H9 (cell line): Measurements from ENCODE around the gene NKAIN2. TPM values are rescaled to one million over a fixed set of nuclear protein-coding genes. Genes with fewer than 3 reads are reported as not detected.

Experiments
- DNase-seq: peaks from one replicate; pipeline ENCODE4 v3.0.0-alpha.2; 2017
- H2AFZ ChIP-seq: one replicate; pipeline ENCODE4 v1.6.1; 2013; ENCODE audit warnings: mild to moderate bottlenecking, low read length, control low read depth, moderate library complexity
- H2AK5ac ChIP-seq: 2 replicates; pipeline ENCODE4 v1.6.1; 2013; ENCODE audit warnings: low read length, control low read depth, mixed read lengths; ENCODE audit not compliant: insufficient read length
- H2BK120ac ChIP-seq: one replicate; pipeline ENCODE4 v1.6.1; 2013; ENCODE audit warnings: low read depth, mild to moderate bottlenecking, low read length, control low read depth, inconsistent platforms; ENCODE audit not compliant: poor library complexity, severe bottlenecking
- H2BK12ac ChIP-seq: 2 replicates; pipeline ENCODE4 v1.6.1; 2013; ENCODE audit warnings: low read length, control low read depth, mixed read lengths, low read depth; ENCODE audit not compliant: insufficient read length
- H2BK15ac ChIP-seq: 2 replicates; pipeline ENCODE4 v1.6.1; 2013; ENCODE audit warnings: low read depth, low read length, control low read depth
- H2BK20ac ChIP-seq: one replicate; pipeline ENCODE4 v1.6.1; 2013; ENCODE audit warnings: low read depth, mild to moderate bottlenecking, low read length, control low read depth, inconsistent platforms; ENCODE audit not compliant: poor library complexity, severe bottlenecking
- H2BK5ac ChIP-seq: 2 replicates; pipeline ENCODE4 v1.6.1; 2013; ENCODE audit warnings: low read length, control low read depth, mixed read lengths; ENCODE audit not compliant: insufficient read length
- H3K14ac ChIP-seq: 2 replicates; pipeline ENCODE4 v1.6.1; 2013; ENCODE audit warnings: low read length, control low read depth; ENCODE audit not compliant: insufficient read depth
- H3K18ac ChIP-seq: 2 replicates; pipeline ENCODE4 v1.6.1; 2013; ENCODE audit warnings: low read depth, mild to moderate bottlenecking, mixed read lengths, low read length, control low read depth; ENCODE audit not compliant: insufficient read length
- H3K23ac ChIP-seq: 2 replicates; pipeline ENCODE4 v1.6.1; 2013; ENCODE audit warnings: low read length, control low read depth, mixed read lengths, low read depth; ENCODE audit not compliant: insufficient read length
- H3K23me2 ChIP-seq: 2 replicates; pipeline ENCODE4 v1.6.1; 2013; ENCODE audit warnings: low read depth, mild to moderate bottlenecking, mixed read lengths, low read length, control low read depth; ENCODE audit not compliant: insufficient read length, poor library complexity, severe bottlenecking
- H3K27ac ChIP-seq: 2 replicates; pipeline ENCODE4 v1.5.1; 2013; ENCODE audit warnings: low read length, control low read depth, mixed read lengths, low read depth; ENCODE audit not compliant: insufficient read length
- H3K27me3 ChIP-seq: 2 replicates; pipeline ENCODE4 v1.6.1; 2013; ENCODE audit warnings: low read length, control low read depth, inconsistent platforms; ENCODE audit not compliant: insufficient read depth
- H3K4ac ChIP-seq: 2 replicates; pipeline ENCODE4 v1.6.1; 2013; ENCODE audit warnings: low read depth, mild to moderate bottlenecking, control low read depth, inconsistent platforms, low read length, moderate library complexity
- H3K4me1 ChIP-seq: 2 replicates; pipeline ENCODE4 v1.6.1; 2013; ENCODE audit warnings: low read length, control low read depth, inconsistent platforms; ENCODE audit not compliant: insufficient read depth
- H3K4me2 ChIP-seq: 2 replicates; pipeline ENCODE4 v1.6.1; 2013; ENCODE audit warnings: low read length, control low read depth, mixed read lengths; ENCODE audit not compliant: insufficient read length, insufficient read depth
- H3K56ac ChIP-seq: 2 replicates; pipeline ENCODE4 v1.6.1; 2013; ENCODE audit warnings: low read depth, mild to moderate bottlenecking, mixed read lengths, low read length, control low read depth; ENCODE audit not compliant: insufficient read length
- H3K79me1 ChIP-seq: 2 replicates; pipeline ENCODE4 v1.6.1; 2013; ENCODE audit warnings: low read depth, mild to moderate bottlenecking, moderate library complexity, low read length, control low read depth, inconsistent platforms; ENCODE audit not compliant: insufficient read depth, poor library complexity, severe bottlenecking
- H3K79me2 ChIP-seq: 2 replicates; pipeline ENCODE4 v1.6.1; 2013; ENCODE audit warnings: low read length, control low read depth, inconsistent platforms; ENCODE audit not compliant: insufficient read depth
- H3K9ac ChIP-seq: 2 replicates; pipeline ENCODE4 v1.6.1; 2013; ENCODE audit warnings: low read length, control low read depth, mixed read lengths; ENCODE audit not compliant: insufficient read length; ENCODE audit errors: extremely low read depth
- H3K9me3 ChIP-seq: one replicate; pipeline ENCODE4 v1.6.1; 2013; ENCODE audit warnings: low read depth, low read length, inconsistent platforms; ENCODE audit not compliant: control insufficient read depth
- H3T11ph ChIP-seq: one replicate; pipeline ENCODE4 v1.6.1; 2013; ENCODE audit warnings: mild to moderate bottlenecking, low read length, control low read depth, inconsistent platforms
- H4K20me1 ChIP-seq: one replicate; pipeline ENCODE4 v1.6.1; 2013; ENCODE audit not compliant: control insufficient read depth, insufficient read length, insufficient read depth
- H4K5ac ChIP-seq: 2 replicates; pipeline ENCODE4 v1.6.1; 2013; ENCODE audit warnings: low read depth, mild to moderate bottlenecking, mixed read lengths, low read length, control low read depth; ENCODE audit not compliant: insufficient read length
- H4K8ac ChIP-seq: replicated peaks from 2 replicates; pipeline ENCODE4 v1.6.1; 2013; ENCODE audit warnings: low read length, control low read depth, mixed read lengths, low read depth; ENCODE audit not compliant: insufficient read length
- H4K91ac ChIP-seq: 2 replicates; pipeline ENCODE4 v1.6.1; 2013; ENCODE audit warnings: low read depth, mild to moderate bottlenecking, moderate library complexity, mixed read lengths, low read length, control low read depth; ENCODE audit not compliant: insufficient read length
- H3K27ac Mint-ChIP-seq, 3 experiments: 2 replicates in 2 of 3; 3 replicates in 1 of 3; pipeline ENCODE4 v1.8.0; 2020 to 2021; ENCODE audit warnings: mixed read lengths in 3 of 3, mild to moderate bottlenecking in 1 of 3, moderate library complexity in 1 of 3
- H3K27me3 Mint-ChIP-seq: 2 replicates; pipeline ENCODE4 v1.8.0; 2021; ENCODE audit warnings: low read depth, mild to moderate bottlenecking, moderate library complexity, mixed read lengths
- H3K36me3 Mint-ChIP-seq, 3 experiments: 2 replicates in 2 of 3; 3 replicates in 1 of 3; pipeline ENCODE4 v1.8.0; 2020 to 2021; ENCODE audit warnings: low read depth in 3 of 3, mixed read lengths in 3 of 3; ENCODE audit not compliant: insufficient read depth in 1 of 3
- H3K4me1 Mint-ChIP-seq, 2 experiments: 2 replicates each; pipeline ENCODE4 v1.8.0; 2020; ENCODE audit warnings: mixed read lengths in 2 of 2
- H3K4me3 Mint-ChIP-seq, 2 experiments: 2 replicates in 1 of 2; 3 replicates in 1 of 2; pipeline ENCODE4 v1.8.0; 2020 to 2021; ENCODE audit warnings: mild to moderate bottlenecking in 2 of 2, mixed read lengths in 2 of 2, moderate library complexity in 1 of 2
- H3K9me3 Mint-ChIP-seq, 2 experiments: 2 replicates in 1 of 2; 3 replicates in 1 of 2; pipeline ENCODE4 v1.8.0; 2020; ENCODE audit warnings: mild to moderate bottlenecking in 2 of 2, mixed read lengths in 2 of 2, moderate library complexity in 1 of 2
- CTCF ChIP-seq: fragments of 200-600 bp; sonication (generic); conservative IDR thresholded peaks from 3 replicates; pipeline ENCODE4 v1.8.0; 2021; ENCODE audit warnings: antibody characterized with exemption, mild to moderate bottlenecking
- WGBS: extraction: QIAGEN DNeasy Blood & Tissue Kit; methylation state at CpG from one replicate; pipeline ENCODE4 v1.1.7; 2013; ENCODE audit warnings: missing lambda C conversion rate, low lambda C conversion rate, mixed read lengths; ENCODE audit not compliant: insufficient read length; ENCODE audit errors: extremely low coverage; 5-methylcytosine and 5-hydroxymethylcytosine counted together
- total RNA-seq: library from RNA; stranded (reverse); gene quantifications from 2 replicates; pipeline ENCODE4 v1.2.1, GENCODE V29; 2021

The NKAIN2 gene
- total RNA-seq, 1 experiment from 2014 or later = 0.17 TPM

- Histone ChIP-seq H3K4ac (no peak overlapping the region), H2AFZ (no peak overlapping the region), H3K9me3 (no peaks in the 10 kb centered on the region), H3K27me3 (no peaks in the 10 kb centered on the region), H3K23ac (no peak overlapping the region), H3K14ac (no peak overlapping the region), H3K18ac (no peak overlapping the region), H2BK15ac (no peak overlapping the region), H2AK5ac (no peak overlapping the region), H3T11ph (no peak overlapping the region), H2BK12ac (no peak overlapping the region), H4K20me1 (no peaks in the 10 kb centered on the region), H3K79me2 (no peaks in the 10 kb centered on the region), H4K8ac (no peak overlapping the region), H3K23me2 (no peaks in the 10 kb centered on the region), H3K4me2 (no peak overlapping the region), H3K56ac (no peak overlapping the region), H3K9ac (no peak overlapping the region), H2BK5ac (no peak overlapping the region), H2BK20ac (no peak overlapping the region), H3K79me1 (no peaks in the 10 kb centered on the region), H2BK120ac (no peak overlapping the region), H4K91ac (no peak overlapping the region), H4K5ac (no peak overlapping the region), H3K4me1 (no peaks in the 10 kb centered on the region), H3K27ac (no peak overlapping the region)
- no peak overlapping the region for H3K27ac Mint-ChIP-seq
- H3K36me3 Mint-ChIP-seq = no peaks in the 10 kb centered on the region
- no peak for TF ChIP-seq CTCF
- DNase-seq = no peak
- no peaks in the 10 kb centered on the region for H3K9me3 Mint-ChIP-seq
- no peaks in the 10 kb centered on the region for H3K4me1 Mint-ChIP-seq
- no peak overlapping the region for H3K4me3 Mint-ChIP-seq
- peaks cover 50% of the 10 kb centered on the region for H3K27me3 Mint-ChIP-seq
- WGBS = no CpG with 5 or more reads among the region's 6 CpGs
Observed at GRCh38 chr6:123902738-123903313, 99.2 kb downstream of the NKAIN2 start.
